SHP77 treated with DMSO at 0.1 percent for 48 hours (cell line): Measurements from ENCODE around the gene SERAC1.
"Not testable (repeated sequence)": the region's sequence is repeated elsewhere in the genome, so short reads cannot be mapped to it uniquely, and the experiment has no call there.

ENCODE experiments used
- DNase-seq: peaks from one replicate; lab custom pipeline; 2025; lab: John Stamatoyannopoulos, UW

SERAC1 gene

DNA sequence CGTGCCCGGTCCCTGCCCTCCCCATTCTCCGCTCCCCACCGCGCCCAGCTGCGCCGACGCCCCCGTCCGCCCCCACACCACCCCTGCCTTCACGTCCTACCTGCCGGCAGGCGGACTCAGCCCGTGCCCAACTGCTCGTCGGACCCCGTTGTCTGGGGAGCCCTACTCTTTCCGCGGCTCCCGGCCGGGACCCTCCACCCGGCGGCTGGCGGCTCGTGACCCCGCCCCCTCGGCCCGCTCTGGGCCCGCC, at the start of gene SERAC1:
Gene SERAC1, minus strand, starts transcription at position 223 of the 250 bp plus-strand sequence. CDS start 9,899 bp downstream, outside the sequence.
- no peak for DNase-seq

DNA sequence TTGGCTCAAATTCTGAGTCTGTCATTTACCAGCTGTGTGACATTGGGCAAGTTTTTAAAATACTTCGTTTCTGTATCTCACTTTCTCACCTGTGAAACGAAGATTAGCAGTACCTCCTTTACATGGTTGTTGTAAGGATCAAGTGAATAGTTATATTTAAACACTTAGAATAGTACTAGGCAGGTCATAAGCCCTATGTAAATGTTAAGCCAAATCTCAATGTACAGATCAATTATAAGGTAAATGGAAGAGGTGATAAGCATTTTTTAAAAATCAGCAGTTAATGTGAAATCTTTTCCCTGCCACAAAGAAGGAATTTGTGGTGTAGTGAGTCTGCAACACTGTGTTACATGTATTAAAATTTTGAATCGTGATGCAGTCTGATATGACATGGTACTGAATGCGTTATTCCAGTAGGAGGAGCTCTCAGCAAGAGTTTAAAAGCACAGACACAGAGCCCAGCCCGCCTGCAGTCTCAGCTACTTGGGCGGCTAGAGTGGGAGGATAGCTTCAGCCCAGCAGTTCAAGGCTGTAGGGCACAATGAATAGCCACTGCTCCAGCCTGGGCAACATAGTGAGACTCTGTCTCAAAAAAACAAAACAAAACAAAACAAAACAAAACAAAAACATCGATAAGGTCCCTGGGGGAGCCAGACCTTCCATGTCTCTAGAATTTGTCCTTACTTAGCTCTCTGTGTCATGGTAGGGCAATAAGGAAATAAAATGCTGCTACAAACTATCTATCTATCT, 46.0 kb upstream of the SERAC1 start:
- DNase-seq = peak; percentile 76

DNA sequence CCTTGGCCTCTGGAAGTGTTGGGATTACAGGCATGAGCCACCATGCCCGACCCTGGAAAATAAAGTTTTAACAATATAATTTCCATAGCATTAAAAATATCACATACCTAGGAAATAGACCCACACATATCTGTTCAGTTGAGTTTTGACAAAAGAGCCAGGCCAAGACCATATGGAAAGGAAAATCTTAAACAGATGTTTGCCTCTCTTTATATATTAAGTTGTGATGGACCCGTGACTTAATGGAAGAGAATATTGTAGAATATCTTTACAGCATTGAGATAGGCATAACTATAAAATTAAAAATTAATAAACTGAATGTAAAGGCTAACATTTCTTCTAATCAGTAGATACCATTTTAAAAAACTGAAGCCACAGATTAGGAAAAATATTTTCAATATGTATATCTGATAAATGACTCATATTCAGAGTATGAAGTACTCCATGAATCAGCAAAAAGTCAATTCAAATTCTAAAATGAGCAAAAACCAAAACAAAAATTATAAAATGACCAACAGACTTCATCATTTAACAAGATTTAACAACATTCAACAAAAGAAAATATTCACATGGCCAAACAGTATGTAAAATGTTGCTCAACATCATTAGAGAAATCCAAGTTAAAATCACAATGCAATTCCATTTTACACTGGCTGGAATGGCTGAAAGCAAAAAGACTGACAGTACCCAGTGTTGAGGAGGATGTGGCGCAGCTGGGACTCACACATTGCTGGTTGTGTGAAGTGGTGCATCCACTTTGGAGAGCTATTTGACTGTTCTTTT, 43.4 kb upstream of the SERAC1 start:
- no peak for DNase-seq

DNA sequence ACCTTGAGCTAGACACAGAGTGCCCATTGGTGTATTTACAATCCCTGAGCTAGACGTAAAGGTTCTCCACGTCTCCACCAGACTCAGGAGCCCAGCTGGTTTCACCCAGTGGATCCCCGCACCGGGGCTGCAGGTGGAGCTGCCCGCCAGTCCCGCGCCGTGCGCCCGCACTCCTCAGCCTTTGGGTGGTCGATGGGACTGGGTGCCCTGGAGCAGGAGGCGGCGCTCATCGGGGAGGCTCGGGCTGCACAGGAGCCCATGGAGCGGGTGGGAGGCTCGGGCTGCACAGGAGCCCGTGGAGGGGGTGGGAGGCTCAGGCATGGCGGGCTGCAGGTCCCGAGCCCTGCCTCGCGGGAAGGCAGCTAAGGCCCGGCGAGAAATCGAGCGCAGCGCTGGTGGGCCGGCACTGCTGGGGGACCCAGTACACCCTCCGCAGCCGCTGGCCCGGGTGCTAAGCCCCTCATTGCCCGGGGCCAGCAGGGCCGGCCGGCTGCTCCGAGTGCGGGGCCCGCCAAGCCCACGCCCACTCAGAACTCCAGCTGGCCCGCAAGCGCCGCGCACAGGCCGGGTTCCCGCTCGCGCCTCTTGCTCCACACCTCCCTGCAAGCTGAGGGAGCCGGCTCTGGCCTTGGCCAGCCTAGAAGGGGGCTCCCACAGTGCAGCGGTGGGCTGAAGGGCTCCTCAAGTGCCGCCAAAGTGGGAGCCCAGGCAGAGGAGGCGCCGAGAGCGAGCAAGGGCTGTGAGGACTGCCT, 41.7 kb upstream of the SERAC1 start:
- not testable (repeated sequence) for DNase-seq

DNA sequence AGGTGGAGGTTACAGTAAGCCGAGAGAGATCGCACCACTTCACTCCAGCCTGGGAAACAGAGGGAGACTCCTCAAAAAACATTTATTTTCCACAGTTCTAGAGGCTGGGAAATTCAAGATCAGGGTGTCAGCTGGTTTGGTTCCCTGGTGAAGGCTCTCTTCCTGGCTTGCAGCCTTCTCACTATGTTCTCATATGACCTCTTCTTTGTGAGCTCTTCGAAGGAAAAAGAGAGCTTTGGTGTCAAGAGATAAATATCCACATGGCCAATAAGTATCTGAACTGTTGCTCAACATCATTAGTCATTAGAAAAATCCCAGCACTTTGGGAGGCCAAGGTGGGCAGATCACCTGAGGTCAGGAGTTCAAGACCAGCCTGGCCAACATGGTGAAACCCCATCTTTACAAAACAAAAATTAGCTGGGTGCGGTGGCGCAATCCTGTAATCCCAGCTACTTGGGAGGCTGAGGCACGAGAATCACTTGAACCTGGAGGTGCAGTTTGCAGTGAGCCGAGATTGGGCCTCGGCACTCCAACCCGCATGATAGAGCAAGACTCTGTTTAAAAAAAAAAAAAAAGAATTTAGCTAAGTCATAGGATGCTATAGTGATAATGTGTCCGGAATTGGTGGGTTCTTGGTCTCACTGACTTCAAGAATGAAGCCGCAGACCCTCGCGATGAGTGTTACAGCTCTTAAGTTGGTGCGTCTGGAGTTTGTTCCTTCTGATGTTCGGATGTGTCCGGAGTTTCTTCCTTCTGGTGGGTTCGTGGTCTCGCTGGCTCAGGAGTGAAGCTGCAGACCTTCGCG, 40.4 kb upstream of the SERAC1 start:
- not testable (repeated sequence) for DNase-seq

DNA sequence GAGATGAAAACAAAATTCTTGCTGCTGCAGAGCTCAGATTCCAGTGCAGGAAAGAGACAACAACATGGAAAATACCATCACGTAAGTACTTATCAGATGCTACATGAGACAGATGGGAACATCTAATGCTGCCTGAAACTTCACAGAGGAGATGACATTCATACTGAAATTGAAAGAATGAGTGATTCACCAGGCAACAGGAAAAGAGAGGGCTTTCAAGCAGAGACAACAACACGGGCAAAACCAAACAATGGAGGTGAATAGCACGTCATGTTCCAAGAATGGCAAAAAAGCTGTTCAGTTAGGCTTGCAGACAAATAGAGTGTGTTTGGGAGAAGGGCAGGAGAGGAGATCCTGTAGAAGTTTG, 39.3 kb upstream of the SERAC1 start:
- DNase-seq = no peak

DNA sequence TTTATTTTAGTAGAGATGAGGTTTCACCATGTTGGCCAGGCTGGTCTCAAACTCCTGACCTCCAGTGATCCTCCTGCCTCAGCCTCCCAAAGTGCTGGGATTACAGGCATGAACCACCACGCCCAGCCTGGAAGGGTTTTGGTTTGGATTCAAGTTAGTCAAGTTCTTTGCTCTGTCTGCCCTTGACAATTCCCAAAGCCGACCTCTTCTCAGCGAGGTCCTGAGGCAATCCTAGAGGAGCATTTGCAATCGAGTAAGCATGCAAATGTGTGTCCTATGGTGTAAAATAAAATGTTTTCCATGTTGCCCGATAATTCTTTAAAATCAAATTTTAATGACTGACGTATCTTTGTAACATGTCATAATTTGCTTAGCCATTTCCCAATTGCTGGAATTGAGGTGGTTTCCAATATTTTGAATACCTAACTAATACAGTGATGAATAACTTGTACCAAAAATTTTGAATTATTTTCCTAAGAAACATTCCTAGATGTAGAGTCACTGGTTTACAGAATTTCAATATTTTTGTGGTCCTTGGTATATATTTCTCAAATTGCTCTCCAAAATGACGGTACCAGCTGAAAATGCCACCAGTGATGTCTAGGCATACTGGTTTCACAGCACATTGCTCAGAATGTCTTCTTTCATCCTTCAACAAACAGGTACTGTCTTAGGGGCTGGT, 38.8 kb upstream of the SERAC1 start:
- DNase-seq = no peak

DNA sequence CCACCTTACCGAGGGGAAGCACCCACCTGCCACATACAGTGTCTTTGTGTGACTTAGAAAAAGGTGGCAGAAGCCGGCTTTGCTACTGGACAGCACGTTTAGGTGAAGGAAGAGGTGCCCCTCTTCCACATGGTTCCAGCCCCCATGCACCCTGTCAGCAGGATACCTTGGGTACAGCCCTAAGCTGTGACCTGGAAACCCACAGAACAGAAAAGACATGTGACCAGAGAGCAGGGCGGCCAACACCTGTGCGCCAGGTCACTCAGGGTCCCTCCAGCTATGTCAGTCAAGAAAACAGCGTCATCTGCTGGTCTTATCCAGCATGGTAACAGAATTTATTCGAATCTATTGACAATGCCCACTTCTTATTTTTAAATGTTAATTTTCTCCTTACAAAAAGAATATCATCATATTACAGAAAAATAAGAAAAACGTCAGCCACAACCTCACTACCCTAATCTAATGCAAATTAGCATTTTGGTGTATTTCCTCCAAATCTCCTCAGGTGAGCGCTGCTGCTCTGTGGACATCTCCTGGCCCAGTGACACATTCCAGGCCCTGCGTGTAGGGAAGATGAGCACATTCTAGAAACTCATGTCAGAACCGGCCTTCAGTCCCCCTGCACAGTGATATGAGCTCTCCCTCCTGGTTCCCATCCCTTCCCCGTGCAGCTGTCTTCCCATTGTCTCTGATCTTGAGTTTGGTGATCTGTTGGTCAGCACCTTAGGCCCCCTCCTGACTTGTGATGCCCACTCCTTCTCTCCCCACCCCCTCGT, 37.3 kb upstream of the SERAC1 start:
- no peak for DNase-seq

DNA sequence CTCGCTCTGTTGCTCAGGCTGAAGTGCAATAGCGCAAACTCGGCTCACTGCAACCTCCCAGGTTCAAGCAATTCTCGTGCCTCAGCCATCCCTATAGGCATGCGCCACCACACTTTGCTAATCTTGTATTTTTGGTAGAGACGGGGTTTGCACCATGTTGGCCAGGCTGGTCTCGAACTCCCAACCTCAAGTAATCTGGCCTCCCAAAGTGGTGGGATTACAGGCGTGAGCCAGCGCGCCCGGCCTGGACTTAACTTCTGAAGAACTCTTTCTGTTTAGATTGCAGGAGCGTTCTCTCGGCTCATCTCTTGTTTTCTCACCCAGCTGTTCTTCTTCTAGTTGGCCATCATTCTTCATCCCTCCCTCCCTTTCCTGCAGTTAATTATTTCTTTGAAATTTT, 30.4 kb upstream of the SERAC1 start:
- no peak for DNase-seq

DNA sequence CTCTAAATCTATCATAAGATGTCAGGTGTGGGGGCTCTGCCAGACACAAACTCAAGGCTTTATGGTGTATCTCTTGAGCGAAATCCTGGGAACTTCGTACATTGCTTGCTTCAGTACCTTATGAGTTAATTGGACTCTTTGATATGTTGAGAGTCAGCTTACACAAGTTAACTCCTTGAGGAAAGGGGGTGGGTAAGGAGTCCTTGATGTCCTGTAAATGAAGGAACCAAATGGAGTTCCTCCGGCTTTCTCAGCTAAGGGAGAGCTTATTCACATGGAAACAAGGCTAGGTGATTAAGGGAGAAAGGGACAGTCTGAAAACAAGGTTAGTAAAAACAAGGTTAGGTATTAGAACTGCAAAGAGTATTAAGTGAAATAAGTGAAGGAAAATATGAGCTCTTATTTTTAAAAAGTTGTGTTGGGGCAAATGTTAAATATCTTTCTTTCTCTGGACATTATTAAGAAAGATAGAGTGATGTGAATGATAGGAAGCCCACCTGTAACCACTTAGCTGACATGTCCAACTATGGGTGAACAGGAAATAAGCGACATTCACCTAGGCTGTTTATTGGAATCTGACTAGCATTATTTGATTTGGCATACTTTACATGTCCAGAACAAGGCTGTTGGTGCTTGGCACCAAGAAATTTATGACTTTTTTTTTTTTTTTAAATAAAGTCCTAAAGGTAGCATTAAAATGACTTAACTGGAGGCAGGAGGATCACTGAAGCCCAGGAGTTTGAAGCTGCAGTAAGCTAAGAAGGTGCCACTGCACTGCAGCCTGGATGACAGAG, 26.6 kb upstream of the SERAC1 start:
- DNase-seq = no peak

DNA sequence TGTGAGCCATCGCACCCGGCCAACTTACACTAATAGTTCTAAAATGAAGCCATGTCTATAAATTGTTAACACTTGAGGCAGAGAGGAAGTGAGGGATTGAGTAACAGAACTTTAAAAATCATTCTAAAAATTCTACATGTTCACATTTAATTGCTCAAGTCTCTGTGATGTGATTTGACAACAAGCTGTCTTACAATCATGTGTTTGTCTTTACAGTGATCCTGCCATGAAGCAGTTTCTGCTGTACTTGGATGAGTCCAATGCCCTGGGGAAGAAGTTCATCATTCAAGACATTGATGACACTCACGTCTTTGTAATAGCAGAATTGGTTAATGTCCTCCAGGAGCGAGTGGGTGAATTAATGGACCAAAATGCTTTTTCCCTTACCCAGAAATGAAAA, 23.7 kb upstream of the SERAC1 start:
- no peak for DNase-seq

DNA sequence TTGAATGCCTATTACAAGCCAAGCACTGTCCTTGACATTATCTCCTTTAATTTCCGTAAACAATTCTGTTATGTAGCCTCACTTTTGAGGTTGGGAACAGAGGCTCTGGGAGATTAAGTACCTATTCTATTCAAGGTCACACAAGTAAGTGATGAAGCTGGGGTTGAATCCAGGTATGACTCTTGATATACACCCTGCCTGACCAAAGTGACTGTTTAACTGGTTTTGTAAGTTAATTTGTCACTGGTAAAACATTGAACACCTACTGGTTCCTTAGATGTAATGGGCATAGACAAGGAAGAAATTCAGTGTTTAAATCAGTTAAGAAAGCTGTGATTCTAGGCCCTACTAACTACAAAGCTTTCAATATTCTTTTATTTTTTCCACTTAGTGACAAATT, 23.0 kb upstream of the SERAC1 start:
- no peak for DNase-seq

DNA sequence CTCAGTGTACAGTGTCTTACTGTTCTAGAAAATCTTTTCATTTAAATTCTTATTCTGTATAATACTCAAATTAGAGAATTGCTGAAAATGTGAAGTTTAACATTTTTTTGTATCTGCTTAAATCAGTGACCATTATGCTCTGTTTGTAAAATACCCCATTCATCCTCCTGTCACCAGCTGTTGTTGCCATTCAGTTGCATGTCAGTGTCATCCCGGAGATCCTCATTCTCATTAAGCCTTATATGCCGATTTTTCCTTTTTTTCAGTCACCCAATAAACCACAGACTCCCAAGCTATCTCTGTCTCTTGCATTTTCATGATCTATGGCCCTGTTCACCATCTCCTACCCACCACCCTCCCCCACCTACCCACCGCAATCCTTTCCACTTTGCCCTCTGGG, 20.5 kb upstream of the SERAC1 start:
- DNase-seq = no peak

DNA sequence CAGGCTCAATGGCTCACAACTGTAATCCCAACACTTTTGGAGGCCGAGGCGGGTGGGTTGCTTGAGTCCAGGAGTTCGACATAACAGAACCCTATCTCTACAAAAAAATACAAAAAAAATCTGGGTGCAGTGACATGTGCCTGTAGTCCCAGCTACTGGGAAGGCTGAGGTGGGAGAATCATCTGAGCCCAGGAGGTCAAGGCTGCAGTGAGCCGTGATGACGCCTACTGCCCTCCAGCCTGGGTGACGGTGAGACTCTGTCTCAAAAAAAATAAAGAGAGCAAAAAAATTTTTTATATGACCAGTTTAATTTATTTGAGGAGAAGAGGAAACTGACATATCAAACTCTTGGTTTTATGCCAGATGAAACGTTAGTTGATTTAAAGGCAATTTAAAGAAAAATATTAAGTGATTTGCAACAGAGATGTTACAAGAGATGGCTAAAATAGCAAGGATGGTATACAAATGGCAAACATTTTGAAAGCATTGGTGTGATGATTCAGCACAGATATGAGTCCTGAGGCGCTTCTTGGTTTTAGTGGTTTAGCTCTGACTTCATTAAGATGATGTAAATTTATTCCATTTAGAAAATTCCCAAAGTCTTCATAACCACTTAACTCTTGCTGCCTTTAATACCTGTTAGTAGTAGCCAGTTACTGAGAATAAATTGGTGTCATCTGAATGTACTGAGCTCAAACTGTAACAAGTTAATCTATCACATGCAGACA, 17.8 kb upstream of the SERAC1 start:
- no peak for DNase-seq

DNA sequence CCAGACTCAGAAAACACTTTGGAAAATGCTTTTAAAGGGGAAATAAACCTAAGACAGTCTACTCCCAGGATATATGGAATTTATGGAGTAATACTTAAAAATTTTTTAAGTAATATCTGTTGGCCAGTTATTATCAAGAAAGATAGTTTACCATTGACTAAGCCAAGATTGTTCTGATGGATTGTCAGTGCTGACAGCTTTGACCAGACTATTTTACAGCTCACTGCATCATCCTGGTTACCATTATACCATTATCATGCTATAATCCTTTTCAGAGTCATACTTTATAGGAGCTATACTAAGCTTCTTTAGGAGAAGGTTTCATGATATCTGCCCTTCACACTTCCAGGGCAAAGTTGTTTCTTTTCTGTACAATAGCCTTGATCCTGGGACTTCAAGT, 16.5 kb upstream of the SERAC1 start:
- DNase-seq = no peak

DNA sequence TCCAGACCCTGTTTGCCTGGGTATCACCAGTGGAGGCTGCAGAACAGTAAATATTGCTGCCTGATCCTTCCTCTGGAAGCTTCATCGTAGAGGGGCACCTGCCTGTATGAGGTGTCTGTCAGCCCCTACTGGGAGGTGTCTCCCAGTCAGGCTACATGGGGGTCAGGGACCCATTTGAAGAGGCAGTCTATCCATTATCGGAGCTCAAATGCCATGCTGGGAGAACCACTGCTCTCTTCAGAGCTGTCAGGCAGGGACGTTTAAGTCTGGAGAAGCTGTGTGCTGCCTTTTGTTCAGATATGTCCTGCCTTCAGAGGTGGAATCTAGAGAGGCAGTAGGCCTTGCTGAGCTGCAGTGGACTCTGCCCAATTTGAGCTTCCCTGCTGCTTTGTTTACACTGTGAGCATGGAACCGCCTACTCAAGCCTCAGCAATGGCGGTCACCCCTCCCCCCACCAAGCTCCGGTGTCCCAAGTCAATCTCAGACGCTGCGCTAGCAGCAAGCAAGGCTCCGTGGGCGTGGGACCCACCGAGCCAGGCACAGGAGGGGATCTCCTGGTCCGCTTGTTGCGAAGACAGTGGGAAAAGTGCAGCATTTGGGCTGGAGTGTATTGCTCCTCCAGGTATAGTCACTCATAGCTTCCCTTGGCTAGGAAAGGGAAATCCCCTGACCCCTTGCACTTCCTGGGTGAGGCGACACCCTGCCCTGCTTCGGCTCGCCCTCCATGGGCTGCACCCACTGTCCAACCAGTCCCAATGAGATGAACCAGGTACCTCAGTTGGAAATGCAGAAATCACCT, 15.3 kb upstream of the SERAC1 start:
- DNase-seq = not testable (repeated sequence)

DNA sequence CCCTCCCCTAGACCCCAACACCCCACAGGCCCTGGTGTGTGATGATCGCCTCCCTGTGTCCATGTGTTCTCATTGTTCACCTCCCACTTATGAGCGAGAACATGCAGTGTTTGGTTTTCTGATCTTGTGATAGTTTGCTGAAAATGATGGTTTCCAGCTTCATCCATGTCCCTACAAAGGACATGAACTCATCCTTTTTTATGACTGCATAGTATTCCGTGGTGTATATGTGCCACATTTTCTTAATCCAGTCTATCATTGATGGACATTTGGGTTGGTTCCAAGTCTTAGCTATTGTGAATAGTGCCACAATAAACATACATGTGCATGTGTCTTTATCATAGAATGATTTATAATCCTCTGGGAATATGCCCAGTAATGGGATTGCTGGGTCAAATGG, 9.7 kb upstream of the SERAC1 start:
- not testable (repeated sequence) for DNase-seq

DNA sequence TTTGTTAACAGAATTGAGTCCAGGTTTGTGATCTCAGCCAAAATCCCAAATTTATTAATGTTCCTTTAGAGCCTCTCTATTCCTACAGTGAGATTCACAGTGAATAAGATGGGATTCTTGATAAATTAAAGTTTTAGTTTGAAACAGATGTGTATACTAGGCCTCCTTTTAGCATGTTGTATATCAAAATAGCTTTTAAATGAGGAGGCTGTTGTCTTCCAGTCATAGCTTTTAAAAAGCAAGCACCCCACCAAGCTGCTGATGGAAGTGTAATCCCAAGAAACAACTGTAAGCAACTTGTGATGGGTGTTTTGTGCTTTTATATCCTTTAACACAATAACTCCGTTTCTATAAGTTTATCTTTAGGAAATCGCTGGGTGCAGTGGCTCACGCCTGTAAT, 7.0 kb upstream of the SERAC1 start:
- no peak for DNase-seq

DNA sequence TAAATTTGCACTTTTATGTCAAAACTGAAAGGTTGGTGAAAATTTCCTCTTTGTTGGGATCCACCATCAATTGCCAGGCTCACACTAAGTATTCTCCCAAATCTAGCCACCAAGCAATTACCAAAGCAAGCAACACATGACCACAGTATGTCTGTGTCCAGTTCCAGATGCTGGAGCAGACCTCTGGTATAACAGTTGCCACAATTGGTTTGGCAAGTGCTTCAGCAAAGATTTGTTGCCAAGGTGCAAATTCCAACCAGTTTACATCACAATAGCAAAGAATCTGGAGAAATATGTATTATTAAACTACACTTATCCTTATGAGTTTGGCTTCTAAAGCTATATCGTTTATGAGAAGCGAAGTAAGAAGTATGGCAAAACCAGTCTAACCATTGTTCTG, 6.5 kb upstream of the SERAC1 start:
- no peak for DNase-seq
